Keratinocyte (primary cell): ENCODE data around the gene CD177.

Experiments
- EZH2 ChIP-seq: IDR thresholded peaks from one replicate; pipeline ENCODE4 v1.6.1; 2012; ENCODE audit warnings: inconsistent platforms, mild to moderate bottlenecking, low read length, moderate library complexity
- TF ChIP-seq, protein P1 (sequence below), 3 experiments: IDR thresholded peaks in 1 of 3; conservative IDR thresholded peaks in 1 of 3; optimal IDR thresholded peaks in 1 of 3; 2 replicates in 2 of 3; 3 replicates in 1 of 3; pipeline versions ENCODE3 to v1.5.1; 2011; ENCODE audit warnings: low read length in 3 of 3, mild to moderate bottlenecking in 3 of 3, moderate library complexity in 2 of 3, control low read depth in 1 of 3, inconsistent platforms in 1 of 3; ENCODE audit not compliant: insufficient read depth in 2 of 3; ENCODE audit errors: extremely low read depth in 1 of 3

DNA sequence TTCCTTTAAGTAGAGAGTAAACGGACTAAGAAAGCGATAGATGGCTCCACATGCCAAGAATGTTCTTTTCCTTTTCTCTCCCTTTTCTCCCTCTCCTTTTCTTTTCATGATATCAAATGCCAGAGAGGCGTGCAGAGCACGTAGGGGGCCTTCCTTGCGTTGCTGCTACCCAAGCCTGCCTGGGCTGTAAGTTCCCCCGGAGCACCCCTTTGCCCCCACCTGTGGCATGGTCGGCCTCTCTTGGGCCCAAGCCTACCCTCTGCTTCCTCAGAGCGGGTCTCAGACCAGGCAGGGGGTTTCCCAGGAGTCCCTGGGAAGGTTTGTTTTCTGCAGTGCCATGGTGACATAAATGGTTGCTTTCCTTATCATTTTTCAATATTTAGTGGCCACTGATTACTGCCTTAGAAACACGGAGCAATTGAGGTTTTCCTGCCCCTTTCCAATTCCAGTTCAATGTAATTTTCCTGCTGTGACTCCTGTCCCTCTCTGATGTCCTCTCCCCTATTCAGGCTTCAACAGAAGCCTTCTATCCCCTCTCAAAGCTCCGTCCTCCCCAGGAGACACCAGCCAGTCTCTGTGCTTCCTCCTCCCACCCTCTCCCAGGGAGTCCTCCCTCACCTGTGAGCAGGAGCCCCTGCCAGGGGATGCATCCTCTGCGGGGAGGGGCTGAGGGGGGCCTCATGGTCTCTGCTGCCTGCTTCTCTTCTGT is 22.6 kb upstream of the CD177 start:
- TF ChIP-seq, protein P1, sequence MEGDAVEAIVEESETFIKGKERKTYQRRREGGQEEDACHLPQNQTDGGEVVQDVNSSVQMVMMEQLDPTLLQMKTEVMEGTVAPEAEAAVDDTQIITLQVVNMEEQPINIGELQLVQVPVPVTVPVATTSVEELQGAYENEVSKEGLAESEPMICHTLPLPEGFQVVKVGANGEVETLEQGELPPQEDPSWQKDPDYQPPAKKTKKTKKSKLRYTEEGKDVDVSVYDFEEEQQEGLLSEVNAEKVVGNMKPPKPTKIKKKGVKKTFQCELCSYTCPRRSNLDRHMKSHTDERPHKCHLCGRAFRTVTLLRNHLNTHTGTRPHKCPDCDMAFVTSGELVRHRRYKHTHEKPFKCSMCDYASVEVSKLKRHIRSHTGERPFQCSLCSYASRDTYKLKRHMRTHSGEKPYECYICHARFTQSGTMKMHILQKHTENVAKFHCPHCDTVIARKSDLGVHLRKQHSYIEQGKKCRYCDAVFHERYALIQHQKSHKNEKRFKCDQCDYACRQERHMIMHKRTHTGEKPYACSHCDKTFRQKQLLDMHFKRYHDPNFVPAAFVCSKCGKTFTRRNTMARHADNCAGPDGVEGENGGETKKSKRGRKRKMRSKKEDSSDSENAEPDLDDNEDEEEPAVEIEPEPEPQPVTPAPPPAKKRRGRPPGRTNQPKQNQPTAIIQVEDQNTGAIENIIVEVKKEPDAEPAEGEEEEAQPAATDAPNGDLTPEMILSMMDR (optimal IDR thresholded peaks at IDR 0.05 in 1 of 3, IDR thresholded peaks at IDR 0.05 in 1 of 3, conservative IDR thresholded peaks at IDR 0.05 in 1 of 3; ENCODE audit: extremely low read depth in 1 of 3, insufficient read depth in 2 of 3, low read length in 3 of 3): no peak
- no peak for TF ChIP-seq EZH2
